Measurements from ENCODE around the gene FAM184B.
"Not testable (repeated sequence)": the region's sequence is repeated elsewhere in the genome, so short reads cannot be mapped to it uniquely, and the experiment has no call there.

Gene FAM184B

DNA sequence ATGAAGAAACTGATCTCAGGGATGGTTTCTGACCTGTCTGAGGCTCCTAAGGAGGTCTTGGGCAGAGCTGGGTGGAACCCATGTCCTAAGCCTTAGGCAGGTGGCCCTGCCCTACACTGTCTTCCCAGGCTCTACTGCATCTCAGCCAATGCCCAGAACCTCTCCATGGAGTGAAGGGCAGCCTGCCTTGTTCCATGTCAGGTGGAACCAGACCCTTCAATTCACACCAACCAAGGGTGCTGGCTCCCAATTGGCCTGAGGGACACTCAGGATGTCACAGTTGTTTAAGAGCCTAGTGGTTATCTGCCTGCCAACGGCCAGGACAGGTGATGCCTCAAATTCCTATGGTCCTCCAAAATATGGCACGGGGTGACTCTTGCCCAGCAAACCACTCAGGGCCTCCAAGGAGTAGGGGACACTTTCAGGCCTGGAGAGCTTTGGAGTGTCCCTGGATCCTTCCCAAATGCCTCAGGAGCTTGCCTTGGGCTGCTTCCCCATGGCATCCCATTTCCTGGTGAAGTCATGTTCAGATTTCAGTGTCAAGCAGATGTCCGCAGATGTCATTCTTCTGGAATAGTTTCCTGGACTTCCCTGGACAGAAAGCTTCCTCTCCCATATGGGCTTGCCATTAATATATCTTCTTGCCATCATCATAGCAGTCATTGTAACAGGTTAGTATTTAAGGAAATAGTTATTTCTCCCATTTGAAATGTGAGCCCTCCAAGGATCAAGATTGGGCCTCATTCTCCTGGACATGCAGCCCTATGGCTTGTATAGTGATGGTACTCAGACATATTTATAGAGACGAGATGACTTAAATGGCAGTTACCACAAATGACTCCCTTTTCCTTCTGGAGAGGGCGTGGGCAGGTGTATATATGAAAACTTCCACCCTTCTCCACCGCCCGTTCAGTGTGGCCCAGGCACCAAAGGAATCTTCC is 99.9 kb downstream of the FAM184B start:
- no peak for DNase-seq (ENCODE audit: low spot score)

DNA sequence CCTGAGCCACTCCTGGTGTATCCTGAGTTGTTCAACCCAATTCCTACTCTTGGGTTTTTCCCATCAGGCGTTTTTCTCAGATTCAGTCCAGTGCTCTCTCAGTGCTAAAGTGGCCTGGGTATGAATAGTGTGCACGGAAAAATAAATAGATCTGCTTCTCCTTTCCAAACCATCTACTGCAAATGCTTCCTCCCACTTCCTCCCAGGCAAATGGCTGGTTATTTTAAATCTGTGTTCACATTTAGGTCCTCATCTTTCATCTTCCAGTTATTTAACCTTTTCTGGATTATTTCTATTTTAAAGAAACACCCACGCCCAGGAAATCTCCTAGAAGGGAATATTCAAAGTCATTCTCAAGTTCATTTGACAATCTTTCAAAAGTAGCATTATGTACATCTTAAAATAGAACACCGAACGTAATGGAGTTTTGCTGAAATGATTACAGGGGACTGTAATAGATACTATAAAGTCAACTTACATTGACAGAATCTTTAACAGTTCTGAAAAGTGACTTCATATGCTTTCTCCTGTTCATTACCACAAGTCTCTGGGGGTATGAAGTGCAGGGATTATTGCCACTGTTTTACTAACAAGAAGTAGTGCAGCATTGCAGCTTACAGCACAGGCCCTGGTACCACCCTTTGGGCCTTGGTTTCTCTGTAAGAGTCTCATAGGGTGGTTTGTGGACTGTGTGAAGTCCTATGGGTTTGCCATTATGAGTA is 100.7 kb downstream of the FAM184B start:
- no peak for DNase-seq (ENCODE audit: low spot score)

DNA sequence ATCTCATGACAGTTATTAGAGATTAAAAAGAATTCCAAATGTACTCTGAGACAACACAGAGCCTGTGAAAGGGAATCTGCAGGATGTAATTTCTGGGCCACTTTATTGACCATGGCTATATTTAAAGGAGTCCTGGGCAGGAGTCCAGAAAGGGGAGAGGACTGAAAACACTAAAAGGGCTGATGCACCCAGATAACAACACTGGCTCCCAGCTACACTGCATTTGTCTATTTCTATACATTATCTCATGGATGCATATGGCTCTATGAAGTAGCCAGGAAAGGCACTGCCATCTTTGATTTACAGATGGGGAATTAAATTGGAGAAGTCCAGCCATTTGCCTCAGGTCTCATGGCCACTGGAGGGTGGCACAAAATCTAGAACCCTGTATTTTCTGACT is 111.0 kb downstream of the FAM184B start:
- no peak for DNase-seq (ENCODE audit: low spot score)

DNA sequence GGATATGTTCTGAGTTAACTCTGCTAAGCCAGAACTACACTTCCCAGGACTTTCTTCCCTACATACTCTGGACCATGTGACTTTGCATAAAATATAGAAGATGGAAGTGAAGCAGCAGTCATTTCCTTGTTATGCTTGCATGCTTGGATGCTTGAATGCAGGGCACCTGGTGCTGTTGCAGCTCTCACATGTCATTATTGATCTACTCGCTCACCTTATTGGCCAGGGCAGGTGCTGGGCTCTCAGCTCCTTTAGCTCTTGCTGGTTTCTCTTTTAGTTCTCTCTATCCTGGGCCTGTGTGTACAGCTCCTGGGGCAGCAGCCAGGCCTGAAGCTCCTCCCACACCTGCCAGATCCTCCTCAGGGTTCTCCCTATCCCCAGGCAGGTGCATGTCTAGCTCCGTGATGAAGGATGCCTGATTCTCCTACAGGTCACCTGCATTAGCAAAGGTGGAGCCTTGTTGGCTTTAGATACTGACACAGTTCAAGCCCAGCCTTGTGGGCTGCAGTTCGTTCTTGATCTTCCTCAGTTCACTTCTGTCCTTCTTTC is 113.7 kb downstream of the FAM184B start:
- DNase-seq (ENCODE audit: low spot score): no peak

DNA sequence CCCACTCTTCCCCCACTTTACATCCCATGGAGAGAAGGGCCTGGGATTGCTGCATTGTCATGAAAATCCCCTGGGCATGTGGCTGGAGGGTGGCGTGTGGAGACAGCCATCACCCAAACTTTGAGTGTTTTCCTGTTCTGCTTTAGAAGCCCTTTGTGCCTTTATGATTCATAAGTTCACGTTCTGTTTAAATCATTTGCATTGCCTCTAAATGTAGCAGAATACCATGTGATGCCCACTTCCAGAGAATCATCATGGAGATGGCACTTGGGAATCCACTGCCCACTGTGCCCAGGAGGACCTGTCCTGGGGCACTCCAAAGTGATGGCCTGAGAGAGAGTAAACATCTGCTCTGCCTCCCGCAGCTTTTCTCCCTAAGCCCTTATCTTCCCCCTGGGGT is 114.2 kb downstream of the FAM184B start:
- no peak for DNase-seq (ENCODE audit: low spot score)

DNA sequence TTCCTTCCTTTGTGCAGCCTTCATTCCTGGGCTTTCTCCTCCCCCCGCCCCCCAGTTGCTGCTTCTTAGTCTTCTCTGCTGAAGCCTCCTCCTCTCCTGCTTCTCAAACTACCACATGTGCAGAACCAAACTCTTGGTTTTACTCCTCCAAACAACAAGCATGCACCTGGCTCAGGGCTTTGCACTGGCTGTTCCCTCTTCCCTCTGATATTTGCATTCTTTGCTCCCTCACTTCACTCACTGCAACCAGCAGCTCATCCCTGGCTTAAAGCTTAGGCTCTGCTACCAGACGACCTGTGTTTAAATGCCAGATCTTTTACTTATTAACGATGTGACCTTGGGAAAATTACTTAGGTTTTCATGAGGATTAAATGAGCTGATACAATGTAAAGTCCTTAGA is 115.6 kb downstream of the FAM184B start:
- DNase-seq (ENCODE audit: low spot score): no peak

DNA sequence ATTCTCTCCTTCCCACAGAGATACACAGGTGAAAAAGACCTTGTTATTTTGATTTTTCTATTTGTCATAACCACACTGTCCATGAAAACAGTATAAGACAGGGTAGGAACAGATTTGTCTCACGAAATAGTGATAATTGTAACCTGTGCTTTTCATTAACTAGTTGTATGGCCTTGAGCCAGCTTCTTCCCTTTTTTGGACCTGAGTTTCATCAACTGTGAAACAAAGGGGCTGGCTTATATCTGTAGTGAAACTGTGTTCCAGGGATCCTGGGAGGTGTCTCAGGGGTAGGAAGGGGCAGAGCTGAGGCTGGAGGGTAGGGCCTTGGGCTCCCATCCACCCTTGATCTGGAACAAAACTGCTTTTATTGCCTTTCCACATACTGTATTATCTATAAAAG is 116.1 kb downstream of the FAM184B start:
- no peak for DNase-seq (ENCODE audit: low spot score)

DNA sequence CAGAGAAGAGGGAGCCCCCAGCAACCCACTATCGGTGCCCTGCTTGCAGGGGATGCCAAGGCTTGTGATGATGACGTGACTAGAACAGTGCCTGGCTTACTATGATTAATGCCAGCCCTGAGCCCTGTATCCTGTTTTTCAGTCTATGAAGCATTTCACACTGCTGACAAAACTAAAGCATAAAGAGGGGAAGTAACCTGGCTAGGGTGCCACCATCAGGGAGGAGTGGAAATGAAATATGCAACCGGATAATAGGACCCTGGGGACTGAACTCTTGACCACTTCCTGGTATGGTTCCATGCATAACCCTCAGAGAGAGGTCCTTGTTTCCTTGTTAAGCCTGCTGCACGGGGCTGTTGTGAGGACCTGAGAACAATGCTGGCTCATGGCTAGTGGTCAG is 116.7 kb downstream of the FAM184B start:
- DNase-seq (ENCODE audit: low spot score): no peak

DNA sequence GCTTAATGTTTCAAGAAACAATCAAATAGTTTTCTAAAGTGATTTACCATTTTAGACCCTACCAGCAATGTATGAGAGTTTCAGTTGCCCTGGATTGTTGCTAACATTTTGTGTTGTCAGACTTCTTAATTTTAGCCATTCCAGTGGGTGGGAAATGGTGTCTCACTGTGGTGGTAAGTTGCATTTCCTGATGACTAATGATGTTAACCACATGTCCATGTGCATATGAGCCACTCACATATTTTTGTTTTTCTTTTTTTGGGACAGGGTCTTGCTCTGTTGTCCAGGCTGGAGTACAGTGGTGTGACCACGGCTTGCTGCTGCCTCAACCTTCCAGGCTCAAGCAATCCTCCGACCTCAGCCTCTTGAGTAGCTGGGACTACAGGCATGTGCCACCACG is 118.7 kb downstream of the FAM184B start:
- DNase-seq (ENCODE audit: low spot score): no peak

DNA sequence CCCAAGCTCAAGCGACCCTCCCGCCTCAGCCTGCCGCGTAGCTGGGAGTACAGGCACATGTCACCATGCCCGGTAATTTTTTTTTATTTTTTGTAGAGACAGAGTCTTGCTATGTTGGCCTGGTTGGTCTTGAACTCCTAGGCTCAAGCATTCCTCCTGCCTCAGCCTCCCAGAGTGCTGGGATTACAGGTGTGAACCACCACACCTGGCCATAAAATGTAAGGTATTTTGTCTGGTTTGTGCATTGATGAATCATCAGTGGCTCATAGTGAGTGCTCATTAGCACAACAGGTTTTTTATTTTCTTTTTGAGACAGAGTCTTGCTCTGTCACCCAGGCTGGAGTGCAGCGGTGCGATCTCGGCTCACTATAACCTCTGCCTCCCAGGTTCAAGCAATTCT is 122.2 kb downstream of the FAM184B start:
- not testable (repeated sequence) for DNase-seq (ENCODE audit: low spot score)

DNA sequence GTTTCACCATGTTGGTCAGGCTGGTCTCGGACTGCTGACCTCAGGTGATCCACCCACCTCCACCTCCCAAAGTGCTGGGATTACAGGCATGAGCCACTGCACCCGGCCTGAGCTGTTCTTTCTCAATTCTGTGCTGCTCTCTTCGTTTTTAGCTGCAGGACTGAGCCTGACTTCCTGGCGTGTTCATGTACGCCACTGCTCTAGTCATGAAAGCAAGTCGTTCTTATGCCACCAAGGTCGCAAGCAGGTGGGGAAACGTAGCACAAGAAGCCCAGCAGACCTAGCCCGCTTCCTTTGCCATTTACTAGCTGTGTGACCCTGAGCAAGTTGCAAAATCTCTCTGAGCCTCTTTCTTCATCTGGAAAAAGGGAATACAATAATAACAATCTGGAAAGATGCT is 123.6 kb downstream of the FAM184B start:
- no peak for DNase-seq (ENCODE audit: low spot score)

DNA sequence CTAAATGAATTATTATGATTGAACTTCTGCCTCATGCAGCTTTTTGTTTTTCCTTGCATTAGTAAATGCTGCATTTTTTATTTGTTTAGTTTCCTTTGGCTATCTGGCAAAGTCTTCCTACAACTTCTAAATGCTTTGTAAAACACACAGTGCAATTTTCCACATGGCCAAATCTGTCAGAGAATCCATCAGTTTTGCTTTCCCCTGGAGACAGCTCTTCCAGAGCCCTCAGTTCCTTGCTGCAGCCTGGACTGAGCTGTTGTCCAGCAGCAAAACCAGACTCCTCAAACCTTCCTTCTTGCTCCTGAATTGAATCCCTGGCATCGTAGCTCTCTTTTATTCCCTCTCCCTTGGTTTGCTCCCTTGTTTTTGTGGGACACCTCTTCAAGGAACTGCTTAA is 124.3 kb downstream of the FAM184B start:
- DNase-seq (ENCODE audit: low spot score): no peak

DNA sequence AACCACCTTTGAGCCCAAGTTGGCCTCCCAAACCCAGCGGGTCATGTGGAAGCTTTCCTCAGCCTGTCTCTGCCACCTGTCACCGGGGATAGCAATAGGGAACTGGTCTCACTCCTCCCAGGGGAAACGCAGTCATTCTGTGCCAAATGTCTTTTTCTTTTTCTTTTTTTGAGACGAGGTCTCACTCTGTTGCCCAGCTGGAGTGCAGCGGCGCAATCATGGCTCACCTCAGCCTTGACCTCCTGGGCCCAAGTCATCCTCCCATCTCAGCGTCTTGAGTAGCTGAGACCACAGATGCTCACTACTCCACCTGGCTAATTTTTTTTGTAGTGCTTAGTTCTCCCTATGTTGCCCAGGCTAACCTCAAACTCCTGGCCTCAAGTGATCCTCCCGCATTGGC is 126.7 kb downstream of the FAM184B start:
- no peak for DNase-seq (ENCODE audit: low spot score)

DNA sequence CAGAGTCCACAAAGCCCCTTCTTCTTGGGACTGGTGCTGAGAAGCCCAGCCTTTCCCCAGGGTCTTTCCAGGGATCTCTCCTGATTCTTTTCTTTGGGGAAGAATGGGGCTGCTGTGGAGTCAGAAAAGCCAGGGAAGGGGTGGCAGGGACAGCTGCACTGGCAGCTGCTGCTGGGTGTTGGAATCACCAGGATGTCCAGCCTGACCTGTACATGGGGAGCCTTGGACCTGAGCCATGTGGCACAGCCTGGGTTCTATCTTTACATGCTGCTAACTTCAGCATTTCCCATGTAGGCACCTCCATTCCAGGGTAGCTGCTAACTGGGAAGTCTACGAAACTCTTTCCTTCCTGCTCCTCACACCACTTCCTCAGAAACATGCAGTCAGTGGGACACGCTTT is 131.0 kb downstream of the FAM184B start:
- DNase-seq (ENCODE audit: low spot score): no peak

DNA sequence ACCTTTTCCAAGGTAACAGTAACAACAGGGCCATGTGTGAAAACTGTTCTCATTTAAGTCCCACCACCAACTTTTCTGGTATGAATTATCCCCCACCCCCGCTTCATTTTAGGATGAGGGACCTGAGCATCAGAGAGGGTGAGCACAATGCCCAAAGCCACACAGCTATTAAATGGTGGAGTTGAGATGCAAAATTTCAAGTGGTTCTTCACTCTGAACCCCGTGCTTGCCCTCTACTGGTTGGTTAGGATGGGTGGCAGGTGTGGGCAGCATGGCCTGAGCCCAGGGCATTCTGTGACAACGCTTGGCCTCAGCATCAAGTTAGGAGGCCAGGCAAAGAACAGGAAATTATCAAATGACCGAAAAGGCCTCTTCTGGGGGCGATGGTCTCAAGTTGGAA is 133.5 kb downstream of the FAM184B start:
- no peak for DNase-seq (ENCODE audit: low spot score)

DNA sequence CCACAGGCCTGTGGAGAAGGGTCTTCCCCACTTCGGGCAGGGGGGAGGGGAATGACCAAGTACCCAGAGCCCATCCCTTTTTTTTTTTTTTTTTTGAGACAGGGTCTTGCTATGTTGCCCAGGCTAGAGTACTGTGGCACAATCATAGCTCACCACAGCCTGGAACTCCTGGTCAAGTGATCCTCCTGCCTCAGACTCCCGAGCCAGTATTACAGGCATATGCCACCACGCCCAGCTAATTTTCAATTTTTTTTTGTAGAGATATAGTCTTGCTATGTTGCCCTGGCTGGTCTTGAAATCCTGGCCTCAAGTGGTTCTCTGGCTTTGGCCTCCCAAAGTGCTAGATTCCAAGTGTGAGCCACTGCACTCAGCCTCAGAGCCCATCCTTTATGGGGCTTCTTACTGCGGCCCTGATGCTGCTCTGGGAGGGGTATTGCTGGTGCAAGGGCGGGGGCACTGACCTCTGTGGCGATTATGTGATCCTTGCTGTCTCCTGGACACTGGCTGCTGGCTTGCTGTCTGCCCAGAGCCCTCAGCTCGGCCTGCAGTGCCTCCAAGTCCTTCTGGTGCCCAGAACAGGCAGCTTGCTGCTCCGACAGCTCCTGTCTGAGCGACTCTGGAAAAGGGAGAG is 134.1 kb downstream of the FAM184B start:
- DNase-seq (ENCODE audit: low spot score): no peak

DNA sequence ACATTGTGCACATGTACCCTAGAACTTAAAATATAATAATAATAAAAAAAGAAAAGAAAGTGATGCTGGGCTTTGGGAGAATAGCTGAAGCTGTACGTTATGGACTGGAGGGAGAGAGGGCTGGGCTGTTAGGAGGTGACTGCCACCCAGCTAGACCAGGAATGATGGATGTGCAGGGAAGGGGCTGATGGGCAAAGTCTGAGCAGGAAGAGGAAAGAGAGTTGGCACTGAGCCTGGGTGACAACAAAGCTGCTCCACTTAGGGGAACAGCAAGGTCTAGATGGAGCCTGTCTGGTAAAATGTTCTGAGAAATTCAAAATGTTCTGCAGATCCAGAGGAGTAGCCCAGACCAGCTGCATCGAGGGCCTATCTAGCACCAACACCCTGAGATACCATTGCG is 134.7 kb downstream of the FAM184B start:
- no peak for DNase-seq (ENCODE audit: low spot score)

DNA sequence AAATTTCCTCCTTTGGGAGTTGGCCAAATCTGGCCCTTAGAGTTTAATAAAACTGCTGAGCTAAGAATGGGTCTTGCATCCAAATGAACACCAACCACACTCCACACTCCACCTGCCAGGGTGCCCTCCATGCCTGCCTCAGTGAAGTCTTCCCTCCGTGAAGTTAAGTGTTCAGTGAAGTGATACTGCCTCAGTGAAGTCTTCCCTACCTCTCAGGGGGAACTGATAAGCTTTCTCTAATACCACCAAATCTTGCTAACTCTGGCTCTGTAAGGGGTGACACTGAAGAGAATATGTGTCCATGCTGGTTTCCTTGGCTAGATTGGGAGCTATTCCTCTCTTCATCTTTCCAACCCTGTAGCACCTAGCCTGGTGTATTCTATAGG is 139.0 kb downstream of the FAM184B start:
- DNase-seq (ENCODE audit: low spot score): no peak

DNA sequence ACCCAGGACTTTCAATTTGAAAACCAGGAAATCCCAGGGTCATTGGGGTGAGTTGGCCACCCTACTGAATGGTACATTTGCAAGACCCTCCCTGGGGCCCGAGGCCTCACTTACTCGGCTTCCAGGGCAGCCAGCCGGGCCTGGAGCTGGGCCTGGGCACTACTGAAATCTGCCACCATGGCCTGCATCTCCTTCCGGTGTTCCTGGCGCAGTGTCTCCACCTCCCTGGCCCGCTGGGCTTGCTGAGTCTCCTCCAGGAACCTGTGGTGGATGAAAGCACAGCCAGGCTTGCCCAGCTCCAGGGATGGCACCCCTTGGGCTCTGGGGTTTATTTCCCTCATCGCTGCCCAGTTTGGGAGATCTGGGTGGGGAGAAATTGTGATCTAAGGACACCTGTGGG is 142.3 kb downstream of the FAM184B start:
- DNase-seq (ENCODE audit: low spot score): no peak

DNA sequence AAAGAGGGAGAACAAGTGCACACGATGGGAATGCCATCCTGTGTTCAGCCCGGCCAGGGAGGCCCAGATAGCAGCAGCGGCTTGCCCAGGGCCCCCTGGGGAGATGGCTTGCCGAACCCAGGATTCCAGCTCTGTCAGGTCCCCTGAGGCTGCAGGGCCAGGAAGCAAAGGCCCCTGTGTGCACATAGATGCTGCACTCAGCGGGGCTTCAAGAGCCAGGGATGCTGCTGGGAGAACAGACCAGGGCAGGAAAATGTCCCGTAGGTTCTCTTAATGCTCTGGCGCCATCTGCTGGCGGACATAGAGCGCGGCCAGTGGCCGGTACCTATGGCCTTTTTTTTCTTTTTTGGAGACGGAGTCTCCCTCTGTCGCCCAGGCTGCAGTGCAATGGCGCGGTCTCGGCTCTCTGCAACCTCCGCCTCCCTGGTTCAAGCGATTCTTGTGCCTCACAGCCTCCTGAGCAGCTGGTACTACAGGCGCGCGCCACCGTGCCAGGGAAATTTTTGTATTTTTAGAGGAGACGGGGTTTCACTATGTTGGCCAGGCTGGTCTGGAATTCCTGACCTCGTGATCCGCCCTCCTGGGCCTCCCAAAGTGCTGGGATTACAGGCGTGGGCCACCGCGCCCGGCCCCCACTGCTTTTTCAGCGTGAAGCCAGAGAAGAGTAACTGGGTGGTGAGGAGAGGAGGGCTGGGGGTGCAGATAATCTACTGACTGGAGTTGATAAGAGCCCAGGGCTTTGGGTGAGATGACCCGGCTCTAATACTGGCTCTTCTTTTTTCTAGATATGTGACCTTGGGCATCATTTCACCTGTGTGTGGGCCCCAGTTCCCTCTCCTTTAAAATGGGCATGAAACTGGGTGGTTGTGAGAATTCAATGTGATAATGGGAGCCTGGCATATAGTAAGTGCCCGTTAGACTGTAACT is 144.5 kb downstream of the FAM184B start:
- peak; percentile 75 for DNase-seq (ENCODE audit: low spot score)

DNA sequence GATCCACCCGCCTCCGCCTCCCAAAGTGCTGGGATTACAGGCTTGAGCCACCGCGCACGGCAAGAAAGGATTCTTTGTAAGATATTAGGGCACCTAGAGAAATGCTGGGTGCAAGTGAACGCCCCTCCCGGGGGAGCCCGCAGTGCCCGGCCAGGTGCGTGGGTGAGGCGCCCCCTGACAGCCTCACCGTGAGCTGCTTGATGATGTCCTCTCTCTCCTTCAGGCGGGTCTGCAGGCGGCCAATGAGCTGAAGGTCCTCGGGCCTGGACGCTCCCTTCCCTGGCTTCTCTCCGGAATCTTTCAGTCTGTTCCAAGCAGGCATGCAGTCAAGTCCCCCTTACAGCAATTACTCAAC is 145.1 kb downstream of the FAM184B start:
- no peak for DNase-seq (ENCODE audit: low spot score)

DNA sequence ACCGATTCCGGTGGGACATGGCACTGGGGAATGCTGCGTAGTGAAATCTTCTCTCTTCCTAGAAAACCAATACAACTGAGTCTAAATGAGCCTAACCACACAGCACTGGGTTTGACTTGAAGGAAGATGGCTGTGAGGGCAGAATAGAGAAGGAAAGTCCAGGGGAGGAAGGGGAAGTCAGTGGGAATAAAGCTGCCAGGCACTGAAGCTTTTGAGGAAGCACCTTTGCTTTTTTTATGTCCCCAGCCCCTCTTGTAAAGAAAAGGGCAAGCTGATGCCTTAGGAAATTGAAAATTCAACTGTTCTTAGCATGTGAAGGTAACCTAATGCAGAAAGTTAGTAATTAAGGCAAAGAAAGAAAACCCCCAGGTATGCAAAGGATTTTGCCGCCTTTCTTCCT is 146.4 kb downstream of the FAM184B start:
- DNase-seq (ENCODE audit: low spot score): no peak

Data from CD4-positive, alpha-beta T cell treated with Interleukin-15 for 4 hours (primary cell).